WERI-Rb-1 (cell line): Measurements from ENCODE around the gene CABCOCO1.

Experiments
- DNase-seq: peaks from one replicate; pipeline ENCODE4 v3.0.0-alpha.2; 2020
- H3K27ac ChIP-seq: fragments of 250-450 bp; sonication (Bioruptor Pico); 2 replicates; pipeline ENCODE4 v1.5.1; 2020; ENCODE audit warnings: mild to moderate bottlenecking, moderate library complexity
- H3K27me3 ChIP-seq: fragments of 250-450 bp; sonication (Bioruptor Pico); 2 replicates; pipeline ENCODE4 v1.5.1; 2021; ENCODE audit warnings: mild to moderate bottlenecking, low read depth, moderate library complexity; ENCODE audit not compliant: insufficient read depth, severe bottlenecking
- H3K36me3 ChIP-seq: fragments of 250-450 bp; sonication (Bioruptor Pico); 2 replicates; pipeline ENCODE4 v1.5.1; 2020; ENCODE audit warnings: mild to moderate bottlenecking, moderate library complexity
- H3K4me3 ChIP-seq: 2 replicates; pipeline ENCODE4 v1.5.1; 2011; ENCODE audit warnings: low read depth, mild to moderate bottlenecking, control low read depth, low read length
- H3K9me3 ChIP-seq: fragments of 250-450 bp; sonication (Bioruptor Pico); 2 replicates; pipeline ENCODE4 v1.5.1; 2021; ENCODE audit warnings: mild to moderate bottlenecking, moderate library complexity; ENCODE audit not compliant: severe bottlenecking
- TF ChIP-seq, protein P1 (sequence below): IDR thresholded peaks from 2 replicates; pipeline ENCODE4 v1.5.1; 2011; ENCODE audit warnings: low read depth, mild to moderate bottlenecking, control low read depth, inconsistent platforms, low read length

Gene CABCOCO1

DNA sequence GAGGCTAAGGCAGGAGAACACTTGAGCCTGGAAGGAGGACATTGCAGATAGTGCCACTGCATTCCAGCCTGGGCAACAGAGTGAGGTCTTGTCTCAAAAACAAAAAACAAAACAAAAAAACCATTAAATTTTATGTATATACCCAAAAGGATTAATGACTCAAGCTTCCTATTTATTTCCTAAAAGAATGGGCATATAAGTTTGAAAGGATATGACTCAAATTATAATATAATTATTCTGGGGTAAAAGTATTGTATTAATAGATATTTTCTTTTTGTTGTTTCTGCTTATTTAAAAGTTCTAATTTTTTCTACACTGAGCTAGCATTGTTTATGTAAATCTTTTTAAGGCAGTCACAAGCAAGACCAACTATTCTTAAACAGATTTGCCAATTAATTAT is 42.2 kb upstream of the CABCOCO1 start:
- H3K27ac ChIP-seq = no peak overlapping the region
- TF ChIP-seq, protein P1, sequence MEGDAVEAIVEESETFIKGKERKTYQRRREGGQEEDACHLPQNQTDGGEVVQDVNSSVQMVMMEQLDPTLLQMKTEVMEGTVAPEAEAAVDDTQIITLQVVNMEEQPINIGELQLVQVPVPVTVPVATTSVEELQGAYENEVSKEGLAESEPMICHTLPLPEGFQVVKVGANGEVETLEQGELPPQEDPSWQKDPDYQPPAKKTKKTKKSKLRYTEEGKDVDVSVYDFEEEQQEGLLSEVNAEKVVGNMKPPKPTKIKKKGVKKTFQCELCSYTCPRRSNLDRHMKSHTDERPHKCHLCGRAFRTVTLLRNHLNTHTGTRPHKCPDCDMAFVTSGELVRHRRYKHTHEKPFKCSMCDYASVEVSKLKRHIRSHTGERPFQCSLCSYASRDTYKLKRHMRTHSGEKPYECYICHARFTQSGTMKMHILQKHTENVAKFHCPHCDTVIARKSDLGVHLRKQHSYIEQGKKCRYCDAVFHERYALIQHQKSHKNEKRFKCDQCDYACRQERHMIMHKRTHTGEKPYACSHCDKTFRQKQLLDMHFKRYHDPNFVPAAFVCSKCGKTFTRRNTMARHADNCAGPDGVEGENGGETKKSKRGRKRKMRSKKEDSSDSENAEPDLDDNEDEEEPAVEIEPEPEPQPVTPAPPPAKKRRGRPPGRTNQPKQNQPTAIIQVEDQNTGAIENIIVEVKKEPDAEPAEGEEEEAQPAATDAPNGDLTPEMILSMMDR = no peak
- H3K36me3 ChIP-seq = no peaks in the 10 kb centered on the region
- H3K4me3 ChIP-seq = no peak overlapping the region
- H3K9me3 ChIP-seq = no peaks in the 10 kb centered on the region
- H3K27me3 ChIP-seq = no peaks in the 10 kb centered on the region
- DNase-seq = no peak

DNA sequence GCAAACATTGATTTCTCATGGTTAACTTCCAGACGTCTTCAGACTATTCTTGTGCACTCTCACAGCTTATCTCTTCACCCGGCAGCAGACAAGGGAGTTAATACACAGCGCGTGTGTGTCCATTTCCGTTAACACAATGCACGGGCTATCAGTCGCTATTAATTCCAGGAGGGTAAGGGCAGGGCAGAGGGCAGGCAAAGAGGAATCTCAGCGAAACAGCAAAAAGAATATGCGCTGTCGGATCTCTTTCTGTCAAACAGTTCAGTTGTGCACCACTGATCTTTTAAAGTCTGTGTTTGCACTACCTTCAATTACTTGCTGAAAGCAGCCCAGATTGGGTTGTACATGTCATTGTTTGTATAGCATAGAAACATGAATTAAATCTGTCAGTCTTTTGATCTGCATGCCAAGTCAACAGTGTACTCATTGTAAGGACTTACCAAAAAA is 41.1 kb upstream of the CABCOCO1 start:
- Histone ChIP-seq H3K4me3 (no peak overlapping the region), H3K9me3 (no peaks in the 10 kb centered on the region), H3K27ac (no peak overlapping the region), H3K36me3 (no peaks in the 10 kb centered on the region), H3K27me3 (no peaks in the 10 kb centered on the region)
- TF ChIP-seq, protein P1 = no peak
- peak; percentile 8 for DNase-seq

DNA sequence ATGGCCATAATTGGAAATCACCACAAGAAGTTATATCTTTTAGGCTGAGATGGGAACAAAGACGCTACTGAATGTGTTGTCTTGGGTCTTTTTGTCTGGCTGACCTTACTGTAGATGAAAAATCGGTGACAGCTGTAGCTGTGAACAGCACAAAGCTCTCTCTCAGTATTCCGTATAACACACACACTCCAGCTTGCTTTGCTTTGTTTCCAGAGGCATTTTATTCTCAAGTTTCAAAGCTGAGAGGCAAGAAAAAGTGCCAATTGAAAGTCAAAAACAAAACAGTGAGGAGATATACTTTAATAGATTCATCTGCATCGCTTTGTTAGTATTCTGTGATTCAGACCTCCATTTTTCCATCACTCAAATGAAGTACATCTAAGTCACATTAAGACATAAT is 39.6 kb upstream of the CABCOCO1 start:
- DNase-seq = no peak
- TF ChIP-seq, protein P1 = no peak
- no peak overlapping the region for H3K4me3 ChIP-seq
- H3K27me3 ChIP-seq = no peaks in the 10 kb centered on the region
- no peak overlapping the region for H3K27ac ChIP-seq
- no peaks in the 10 kb centered on the region for H3K36me3 ChIP-seq
- H3K9me3 ChIP-seq = no peaks in the 10 kb centered on the region

DNA sequence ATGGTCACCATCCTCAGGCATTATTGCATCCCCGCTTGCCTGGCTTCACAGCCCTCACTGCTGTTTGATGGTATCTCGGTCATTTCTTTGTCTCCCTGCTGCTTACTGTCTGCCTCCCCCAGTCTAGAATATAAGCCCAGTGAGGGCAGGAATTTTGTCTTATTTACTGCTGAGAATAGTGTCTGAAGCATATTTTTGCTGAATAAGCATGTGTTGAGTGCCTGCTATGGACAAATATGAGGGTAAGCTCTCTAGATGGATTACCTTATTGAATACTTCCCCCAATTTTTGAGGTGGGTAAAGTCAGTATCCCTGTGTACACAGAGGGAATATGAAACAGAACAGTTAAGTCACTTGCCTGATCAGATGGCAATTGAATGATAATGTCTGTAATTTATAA is 36.5 kb upstream of the CABCOCO1 start:
- Histone ChIP-seq H3K27ac (no peak overlapping the region), H3K27me3 (no peaks in the 10 kb centered on the region), H3K4me3 (no peak overlapping the region), H3K36me3 (no peaks in the 10 kb centered on the region), H3K9me3 (no peaks in the 10 kb centered on the region)
- DNase-seq = no peak
- TF ChIP-seq, protein P1 = no peak

DNA sequence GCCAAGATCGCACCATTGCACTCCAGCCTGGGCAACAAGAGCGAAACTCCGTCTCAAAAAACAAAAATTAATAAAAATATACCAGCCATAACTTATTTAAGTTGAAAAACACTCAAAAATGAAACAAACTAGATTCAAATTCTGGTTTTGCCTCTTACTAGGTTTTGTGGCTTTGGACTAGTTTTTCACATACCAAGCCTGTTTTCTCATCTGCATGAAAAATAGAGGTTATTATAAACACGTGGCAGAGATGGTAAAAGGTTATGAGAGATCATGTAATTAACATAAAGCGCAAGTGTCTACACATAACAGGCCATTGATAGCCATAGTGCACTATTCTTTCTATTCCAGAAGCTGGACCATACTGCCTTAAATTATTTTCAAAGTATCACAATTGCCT is 35.5 kb upstream of the CABCOCO1 start:
- TF ChIP-seq, protein P1 = no peak
- Histone ChIP-seq H3K36me3 (no peaks in the 10 kb centered on the region), H3K9me3 (no peaks in the 10 kb centered on the region), H3K27me3 (no peaks in the 10 kb centered on the region), H3K27ac (no peak overlapping the region), H3K4me3 (no peak overlapping the region)
- DNase-seq = no peak

DNA sequence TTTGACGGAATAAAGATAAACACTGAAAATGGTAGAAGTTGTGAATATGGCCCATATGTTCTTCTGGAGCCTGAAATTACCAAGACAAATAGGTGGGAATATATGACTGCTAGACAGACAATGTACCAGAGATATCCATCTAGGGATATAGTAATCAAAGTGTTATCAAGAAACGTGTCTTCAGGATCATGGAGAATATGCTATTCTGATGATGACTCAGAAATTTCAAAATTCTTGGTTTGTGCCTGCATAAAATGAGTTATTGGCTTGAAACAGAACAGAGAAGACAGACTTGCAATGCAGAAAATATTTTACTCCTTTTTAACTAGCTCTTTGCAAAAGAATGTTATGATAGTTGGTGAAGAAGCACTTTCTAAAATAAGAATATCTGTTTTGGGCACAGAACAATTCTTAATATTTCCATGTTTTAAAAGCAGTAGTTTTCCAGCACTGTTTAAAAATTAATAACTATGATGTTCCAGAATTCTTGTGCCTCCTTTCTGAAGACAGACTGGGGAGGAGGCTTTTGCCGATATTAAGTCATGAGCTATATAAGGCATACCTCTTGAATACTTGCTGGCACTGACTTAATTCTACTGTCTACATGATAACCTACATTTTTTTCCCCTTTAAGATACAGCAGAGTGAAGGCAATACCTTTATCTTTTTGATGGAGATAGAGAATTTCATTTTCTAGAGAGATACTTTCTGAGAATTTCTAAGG is 34.4 kb upstream of the CABCOCO1 start:
- H3K9me3 ChIP-seq = no peaks in the 10 kb centered on the region
- TF ChIP-seq, protein P1 = no peak
- no peaks in the 10 kb centered on the region for H3K27me3 ChIP-seq
- DNase-seq = no peak
- H3K27ac ChIP-seq = no peak overlapping the region
- no peaks in the 10 kb centered on the region for H3K36me3 ChIP-seq
- no peak overlapping the region for H3K4me3 ChIP-seq
